Ishikawa (cell line): ENCODE data around the gene ASPSCR1.

ENCODE experiments used
- CEBPB ChIP-seq: IDR thresholded peaks from 2 replicates; pipeline ENCODE4 v1.6.1; 2012
- CREB1 ChIP-seq: IDR thresholded peaks from 2 replicates; pipeline ENCODE4 v1.6.1; 2012; ENCODE audit warnings: low read depth
- EGR1 ChIP-seq: IDR thresholded peaks from 2 replicates; pipeline ENCODE4 v1.6.1; 2012
- EP300 ChIP-seq: IDR thresholded peaks from 2 replicates; pipeline ENCODE4 v1.6.1; 2012; ENCODE audit warnings: borderline replicate concordance
- FOXM1 ChIP-seq: IDR thresholded peaks from 2 replicates; pipeline ENCODE4 v1.6.1; 2012; ENCODE audit warnings: low read depth, borderline replicate concordance
- NFIC ChIP-seq: IDR thresholded peaks from 2 replicates; pipeline ENCODE4 v1.6.1; 2012
- RAD21 ChIP-seq: IDR thresholded peaks from 2 replicates; pipeline ENCODE4 v1.6.1; 2012; ENCODE audit warnings: low read depth
- TAF1 ChIP-seq: IDR thresholded peaks from 2 replicates; pipeline ENCODE4 v1.6.1; 2012; ENCODE audit warnings: low read depth, mild to moderate bottlenecking
- TCF12 ChIP-seq: IDR thresholded peaks from 2 replicates; pipeline ENCODE4 v1.6.1; 2012; ENCODE audit warnings: low read depth
- TEAD4 ChIP-seq: IDR thresholded peaks from 2 replicates; pipeline ENCODE4 v1.6.1; 2012
- YY1 ChIP-seq: IDR thresholded peaks from 2 replicates; pipeline ENCODE4 v1.6.1; 2012; ENCODE audit warnings: low read depth
- ZBTB7A ChIP-seq: IDR thresholded peaks from 2 replicates; pipeline ENCODE4 v1.6.1; 2012; ENCODE audit warnings: low read depth
- TF ChIP-seq, protein P1 (sequence below): IDR thresholded peaks from 2 replicates; pipeline ENCODE4 v1.6.1; 2012
- TF ChIP-seq, protein P2 (sequence below): IDR thresholded peaks from 2 replicates; pipeline ENCODE4 v1.6.1; 2012; ENCODE audit warnings: low read depth, mild to moderate bottlenecking
- TF ChIP-seq, protein P3 (sequence below): IDR thresholded peaks from 2 replicates; pipeline ENCODE4 v1.6.1; 2012

ASPSCR1 gene

DNA sequence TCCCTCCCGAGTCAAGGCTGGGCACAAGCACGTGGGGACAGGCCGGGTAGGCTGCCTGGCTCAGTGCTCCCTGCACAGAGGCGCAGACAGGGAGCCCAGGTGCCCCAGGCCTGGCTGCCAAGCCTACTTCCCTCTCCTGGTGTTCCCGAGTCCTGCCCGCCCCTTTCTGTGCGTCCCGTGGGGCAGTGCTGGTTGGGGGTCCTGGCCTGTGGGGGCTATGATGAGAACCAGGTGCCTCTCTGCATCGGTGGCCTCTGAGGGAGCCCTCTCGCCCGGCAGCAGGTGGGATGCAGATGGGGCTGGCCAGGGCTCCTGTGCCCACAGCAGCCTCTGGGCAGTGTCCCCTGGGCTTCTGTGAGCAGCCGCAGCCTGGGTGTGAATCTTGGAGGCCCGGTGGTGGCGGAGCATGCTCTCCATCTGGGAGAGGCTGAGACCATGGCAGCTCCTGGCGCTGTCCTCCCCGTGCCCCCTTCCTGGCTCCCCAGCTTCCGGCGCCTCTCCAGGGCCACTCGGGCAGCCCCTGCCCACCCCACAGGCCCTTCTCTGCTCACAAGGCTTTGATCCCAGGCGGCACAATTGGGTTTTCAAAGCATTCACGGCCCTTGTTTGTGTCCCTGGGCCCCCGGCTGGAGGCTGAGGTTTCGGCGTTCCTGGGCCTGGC, 38.0 kb downstream of the ASPSCR1 start:
- TF ChIP-seq, protein P1, sequence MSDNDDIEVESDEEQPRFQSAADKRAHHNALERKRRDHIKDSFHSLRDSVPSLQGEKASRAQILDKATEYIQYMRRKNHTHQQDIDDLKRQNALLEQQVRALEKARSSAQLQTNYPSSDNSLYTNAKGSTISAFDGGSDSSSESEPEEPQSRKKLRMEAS, result no peak
- TF ChIP-seq CREB1 (no peak), EP300 (no peak), FOXM1 (no peak), TEAD4 (no peak), TAF1 (no peak), TCF12 (no peak), CEBPB (no peak)
- TF ChIP-seq, protein P2, sequence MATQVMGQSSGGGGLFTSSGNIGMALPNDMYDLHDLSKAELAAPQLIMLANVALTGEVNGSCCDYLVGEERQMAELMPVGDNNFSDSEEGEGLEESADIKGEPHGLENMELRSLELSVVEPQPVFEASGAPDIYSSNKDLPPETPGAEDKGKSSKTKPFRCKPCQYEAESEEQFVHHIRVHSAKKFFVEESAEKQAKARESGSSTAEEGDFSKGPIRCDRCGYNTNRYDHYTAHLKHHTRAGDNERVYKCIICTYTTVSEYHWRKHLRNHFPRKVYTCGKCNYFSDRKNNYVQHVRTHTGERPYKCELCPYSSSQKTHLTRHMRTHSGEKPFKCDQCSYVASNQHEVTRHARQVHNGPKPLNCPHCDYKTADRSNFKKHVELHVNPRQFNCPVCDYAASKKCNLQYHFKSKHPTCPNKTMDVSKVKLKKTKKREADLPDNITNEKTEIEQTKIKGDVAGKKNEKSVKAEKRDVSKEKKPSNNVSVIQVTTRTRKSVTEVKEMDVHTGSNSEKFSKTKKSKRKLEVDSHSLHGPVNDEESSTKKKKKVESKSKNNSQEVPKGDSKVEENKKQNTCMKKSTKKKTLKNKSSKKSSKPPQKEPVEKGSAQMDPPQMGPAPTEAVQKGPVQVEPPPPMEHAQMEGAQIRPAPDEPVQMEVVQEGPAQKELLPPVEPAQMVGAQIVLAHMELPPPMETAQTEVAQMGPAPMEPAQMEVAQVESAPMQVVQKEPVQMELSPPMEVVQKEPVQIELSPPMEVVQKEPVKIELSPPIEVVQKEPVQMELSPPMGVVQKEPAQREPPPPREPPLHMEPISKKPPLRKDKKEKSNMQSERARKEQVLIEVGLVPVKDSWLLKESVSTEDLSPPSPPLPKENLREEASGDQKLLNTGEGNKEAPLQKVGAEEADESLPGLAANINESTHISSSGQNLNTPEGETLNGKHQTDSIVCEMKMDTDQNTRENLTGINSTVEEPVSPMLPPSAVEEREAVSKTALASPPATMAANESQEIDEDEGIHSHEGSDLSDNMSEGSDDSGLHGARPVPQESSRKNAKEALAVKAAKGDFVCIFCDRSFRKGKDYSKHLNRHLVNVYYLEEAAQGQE, result no peak

DNA sequence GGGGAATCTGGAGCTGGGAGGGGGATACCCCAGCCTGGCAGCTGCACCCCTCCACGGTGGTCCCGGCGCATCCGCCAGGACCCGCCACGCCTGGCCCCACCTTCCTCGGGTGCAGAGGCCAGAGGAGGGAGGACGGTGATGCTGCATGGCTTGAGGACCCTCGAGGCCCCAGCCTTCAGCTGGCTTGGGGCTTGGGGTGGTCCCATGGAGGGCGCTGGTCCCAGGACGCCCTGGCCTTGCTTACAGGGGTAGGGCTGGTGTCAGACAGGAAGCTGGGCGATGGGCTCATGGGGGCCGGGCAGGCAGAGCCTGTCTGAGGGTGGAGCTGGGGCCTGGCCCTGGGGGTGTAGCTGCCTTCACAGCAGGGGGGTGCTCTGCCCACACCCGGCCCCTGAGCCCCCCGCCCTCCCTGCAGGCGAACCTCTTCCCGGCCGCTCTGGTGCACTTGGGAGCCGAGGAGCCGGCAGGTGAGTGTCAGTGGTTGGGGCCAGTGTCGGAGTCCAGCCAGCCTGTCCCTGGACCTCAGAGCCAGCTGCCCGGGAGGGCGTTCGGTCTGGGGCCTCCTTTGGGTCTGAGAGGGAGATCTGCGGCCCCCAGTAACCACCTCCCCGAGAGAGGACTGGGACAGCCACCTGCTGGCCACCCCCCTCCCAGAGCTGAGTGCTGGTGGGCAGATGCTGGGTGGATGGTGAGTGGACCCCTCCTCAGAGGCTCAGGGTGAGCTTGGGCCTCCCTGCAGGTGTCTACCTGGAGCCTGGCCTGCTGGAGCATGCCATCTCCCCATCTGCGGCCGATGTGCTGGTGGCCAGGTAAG, 38.8 kb downstream of the ASPSCR1 start:
- TF ChIP-seq EP300, result no peak
- TF ChIP-seq ZBTB7A, result no peak
- TF ChIP-seq TAF1, result no peak
- no peak for TF ChIP-seq TCF12
- TF ChIP-seq TEAD4, result no peak
- TF ChIP-seq, protein P2, result no peak
- TF ChIP-seq, protein P3, sequence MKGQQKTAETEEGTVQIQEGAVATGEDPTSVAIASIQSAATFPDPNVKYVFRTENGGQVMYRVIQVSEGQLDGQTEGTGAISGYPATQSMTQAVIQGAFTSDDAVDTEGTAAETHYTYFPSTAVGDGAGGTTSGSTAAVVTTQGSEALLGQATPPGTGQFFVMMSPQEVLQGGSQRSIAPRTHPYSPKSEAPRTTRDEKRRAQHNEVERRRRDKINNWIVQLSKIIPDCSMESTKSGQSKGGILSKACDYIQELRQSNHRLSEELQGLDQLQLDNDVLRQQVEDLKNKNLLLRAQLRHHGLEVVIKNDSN, result no peak
- TF ChIP-seq NFIC, result no peak
- TF ChIP-seq, protein P1, result no peak
- no peak for TF ChIP-seq YY1
- no peak for TF ChIP-seq RAD21
- TF ChIP-seq FOXM1, result no peak
- no peak for TF ChIP-seq EGR1
- TF ChIP-seq CREB1, result no peak
- no peak for TF ChIP-seq CEBPB

DNA sequence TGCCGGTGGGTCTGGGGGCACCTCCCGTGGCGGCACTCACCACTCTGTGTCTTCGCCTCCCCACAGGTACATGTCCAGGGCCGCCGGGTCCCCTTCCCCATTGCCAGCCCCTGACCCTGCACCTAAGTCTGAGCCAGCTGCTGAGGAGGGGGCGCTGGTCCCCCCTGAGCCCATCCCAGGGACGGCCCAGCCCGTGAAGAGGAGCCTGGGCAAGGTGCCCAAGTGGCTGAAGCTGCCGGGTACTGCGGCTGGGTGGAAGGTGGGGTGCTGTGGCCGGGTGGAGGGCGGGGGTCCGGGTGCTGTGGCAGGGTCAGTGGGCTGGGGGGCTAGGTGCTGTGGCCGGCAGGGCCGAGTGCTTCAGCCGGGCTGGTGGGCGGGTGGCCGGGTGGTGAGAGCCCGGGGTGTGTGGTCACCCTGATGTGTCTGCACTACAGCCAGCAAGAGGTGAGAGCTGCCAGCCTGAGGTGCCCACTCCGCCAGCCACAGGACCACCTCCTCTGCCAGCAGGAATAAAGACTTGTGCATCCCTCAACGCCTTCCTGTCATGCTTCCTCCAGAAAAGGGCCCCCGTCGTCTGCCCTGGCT, 39.5 kb downstream of the ASPSCR1 start:
- TF ChIP-seq, protein P2, result no peak
- TF ChIP-seq TAF1 (no peak), EGR1 (no peak), NFIC (no peak), ZBTB7A (no peak), FOXM1 (no peak), CEBPB (no peak), EP300 (no peak), CREB1 (no peak), RAD21 (no peak), TCF12 (no peak), TEAD4 (no peak), YY1 (no peak)
- TF ChIP-seq, protein P3, result no peak
- TF ChIP-seq, protein P1, result no peak
